DMS53 treated with DMSO at 0.1 percent for 48 hours (cell line): ENCODE data around the gene GTPBP2.
A peak's percentile ranks its signal among the peaks of the same experiment; 100 is the strongest.

Experiments used
- DNase-seq: peaks from one replicate; lab custom pipeline; 2025; ENCODE audit not compliant: unreplicated experiment; lab: John Stamatoyannopoulos, UW

GTPBP2 gene

GRCh38 chr6:43578748-43579147 lies 50.3 kb downstream of the GTPBP2 start:
- DNase-seq, result no peak

- peak; percentile 92 for DNase-seq
These were observed 53.1 kb downstream of the GTPBP2 start, which contains the start of the genes POLH and XPO5 for GRCh38 chr6:43575772-43576551. POLH (plus strand) TSS chr6:43576185; CDS start chr6:43582320, 6,135 bp downstream. XPO5 (minus strand) TSS chr6:43576038; CDS start chr6:43575864, 174 bp downstream.

- no peak for DNase-seq
These were observed 53.8 kb downstream of the GTPBP2 start for GRCh38 chr6:43575105-43575771.

- DNase-seq, result no peak
These were observed 57.0 kb downstream of the GTPBP2 start for GRCh38 chr6:43572015-43572414.

GRCh38 chr6:43570876-43571441 lies 58.1 kb downstream of the GTPBP2 start:
- DNase-seq, result no peak
